ENCODE data around the gene HPDL.
"Not testable (repeated sequence)": the region's sequence is repeated elsewhere in the genome, so short reads cannot be mapped to it uniquely, and the experiment has no call there.

HPDL gene

DNA sequence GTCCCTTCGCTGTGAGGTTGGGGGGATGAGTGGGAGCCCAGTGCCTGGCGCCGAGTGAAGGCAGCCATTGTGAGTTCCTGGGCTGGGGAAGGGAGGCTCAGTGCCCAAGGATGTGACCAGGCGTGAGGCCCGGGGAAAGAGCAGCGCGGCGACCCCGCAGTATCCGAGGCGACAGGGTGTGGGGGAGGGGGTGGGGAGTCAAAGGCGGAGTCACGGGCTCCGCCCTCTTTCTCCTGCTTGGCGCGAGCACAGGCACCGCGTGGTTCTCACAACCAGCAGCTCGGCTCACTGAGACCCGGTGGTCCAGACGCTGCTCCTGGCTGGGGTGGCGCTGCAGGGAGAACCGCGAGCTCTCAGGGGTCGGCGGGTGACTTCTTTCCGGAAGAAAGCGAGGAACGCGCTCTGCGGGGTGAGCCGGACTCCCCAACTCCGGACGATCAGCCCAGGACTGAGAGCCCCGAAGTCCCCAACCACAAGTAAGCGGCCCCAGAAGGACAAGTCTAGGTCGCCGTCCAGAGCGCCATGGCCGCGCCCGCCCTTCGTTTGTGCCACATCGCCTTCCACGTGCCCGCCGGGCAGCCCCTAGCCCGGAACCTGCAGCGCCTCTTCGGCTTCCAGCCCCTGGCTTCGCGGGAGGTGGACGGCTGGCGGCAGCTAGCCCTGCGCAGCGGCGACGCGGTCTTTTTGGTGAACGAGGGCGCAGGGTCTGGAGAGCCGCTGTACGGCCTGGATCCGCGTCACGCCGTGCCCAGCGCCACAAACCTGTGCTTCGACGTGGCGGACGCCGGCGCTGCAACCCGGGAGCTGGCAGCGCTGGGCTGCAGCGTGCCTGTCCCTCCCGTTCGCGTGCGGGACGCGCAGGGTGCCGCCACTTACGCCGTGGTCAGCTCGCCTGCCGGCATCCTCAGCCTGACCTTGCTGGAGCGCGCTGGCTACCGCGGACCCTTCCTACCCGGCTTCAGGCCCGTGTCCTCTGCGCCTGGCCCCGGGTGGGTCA lies at the start of gene HPDL:
TSS of gene HPDL (plus strand) at position 269 of the 997 bp plus-strand sequence. CDS start at position 523, 254 bp downstream.
- DNase-seq: peak; percentile 9

DNA sequence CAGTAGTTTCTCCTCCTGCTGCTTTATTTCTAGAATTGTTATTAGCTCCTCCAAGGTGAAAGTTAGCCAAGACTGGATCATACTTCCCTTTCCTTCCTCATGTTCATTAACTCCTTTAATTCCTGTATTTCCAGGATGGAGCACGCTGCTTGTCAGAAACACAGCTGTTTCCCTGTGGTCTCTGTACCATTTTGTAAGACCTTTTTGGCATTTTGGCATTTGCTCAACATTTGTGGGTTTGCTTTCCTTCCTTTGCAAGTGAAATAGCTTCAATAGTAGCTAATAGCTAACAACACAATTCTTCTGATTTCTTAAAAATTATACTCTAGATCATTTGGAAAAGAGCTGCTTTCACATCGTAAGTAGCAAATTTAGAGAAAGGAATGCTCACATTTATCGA lies 44.3 kb upstream of the HPDL start:
- no peak for DNase-seq

- not testable (repeated sequence) for DNase-seq
Observed at GRCh38 chr1:45284858-45285257, 41.8 kb upstream of the HPDL start.

GRCh38 chr1:45286521-45286920 lies 40.2 kb upstream of the HPDL start:
- not testable (repeated sequence) for DNase-seq

- not testable (repeated sequence) for DNase-seq
Observed at GRCh38 chr1:45291002-45291401, 35.7 kb upstream of the HPDL start.

DNA sequence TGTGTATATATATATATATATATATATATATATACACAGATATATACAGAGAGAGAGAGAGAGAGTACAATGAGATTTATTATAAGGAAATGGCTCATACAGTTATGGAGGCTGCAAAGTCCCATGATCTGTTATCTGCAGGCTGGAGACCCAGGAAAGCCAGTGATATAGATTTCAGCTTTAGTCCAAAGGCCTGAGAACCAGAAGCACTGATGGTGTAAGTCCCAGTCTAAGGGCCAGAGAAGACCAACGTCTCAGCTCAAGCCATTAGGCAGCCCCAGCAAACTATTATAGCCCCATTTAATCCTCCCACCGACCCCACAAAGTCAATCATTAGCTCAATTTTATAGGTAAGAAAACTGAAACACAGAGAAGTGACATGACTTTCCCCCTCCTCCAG lies 35.0 kb upstream of the HPDL start:
- no peak for DNase-seq

GRCh38 chr1:45297666-45298356 lies 28.9 kb upstream of the HPDL start:
- no peak for DNase-seq

DNA sequence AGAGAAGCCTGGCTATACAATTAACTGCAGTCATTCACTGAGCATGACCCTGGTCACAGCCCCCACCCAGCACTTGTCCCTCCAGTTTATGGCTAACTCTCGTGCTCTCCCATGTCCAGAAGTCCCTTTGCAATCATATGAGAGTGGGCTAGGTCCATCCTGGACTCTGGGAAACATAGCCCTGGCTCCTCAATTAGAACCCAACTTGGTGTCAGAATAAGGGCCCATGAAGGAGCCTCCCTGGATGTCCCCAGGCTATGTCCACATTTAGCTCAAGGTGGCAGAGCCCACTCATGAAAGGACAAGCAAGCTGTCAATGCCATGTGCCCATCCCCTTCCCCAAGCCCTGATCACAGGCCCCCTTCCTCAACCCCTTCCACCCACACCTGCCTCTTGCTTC lies 27.4 kb upstream of the HPDL start:
- no peak for DNase-seq

GRCh38 chr1:45299981-45300668 lies 26.6 kb upstream of the HPDL start:
- DNase-seq: peak; percentile 64

DNA sequence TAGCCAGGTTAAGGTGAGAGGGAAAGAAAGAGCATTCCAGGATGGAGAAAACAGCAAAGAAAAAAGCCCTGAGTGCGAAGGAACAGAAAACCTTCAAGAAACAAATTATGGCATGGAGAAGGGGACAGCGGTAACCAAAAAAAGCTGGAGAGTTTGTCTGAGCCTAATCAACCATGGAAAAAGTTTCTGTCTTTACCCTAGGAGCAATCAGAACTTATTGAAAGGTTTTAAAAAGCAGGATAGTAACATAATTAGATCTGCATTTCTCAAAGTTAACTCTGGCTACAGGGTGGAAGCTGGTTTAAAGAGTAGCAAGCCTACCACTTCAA lies 26.1 kb upstream of the HPDL start:
- no peak for DNase-seq

DNA sequence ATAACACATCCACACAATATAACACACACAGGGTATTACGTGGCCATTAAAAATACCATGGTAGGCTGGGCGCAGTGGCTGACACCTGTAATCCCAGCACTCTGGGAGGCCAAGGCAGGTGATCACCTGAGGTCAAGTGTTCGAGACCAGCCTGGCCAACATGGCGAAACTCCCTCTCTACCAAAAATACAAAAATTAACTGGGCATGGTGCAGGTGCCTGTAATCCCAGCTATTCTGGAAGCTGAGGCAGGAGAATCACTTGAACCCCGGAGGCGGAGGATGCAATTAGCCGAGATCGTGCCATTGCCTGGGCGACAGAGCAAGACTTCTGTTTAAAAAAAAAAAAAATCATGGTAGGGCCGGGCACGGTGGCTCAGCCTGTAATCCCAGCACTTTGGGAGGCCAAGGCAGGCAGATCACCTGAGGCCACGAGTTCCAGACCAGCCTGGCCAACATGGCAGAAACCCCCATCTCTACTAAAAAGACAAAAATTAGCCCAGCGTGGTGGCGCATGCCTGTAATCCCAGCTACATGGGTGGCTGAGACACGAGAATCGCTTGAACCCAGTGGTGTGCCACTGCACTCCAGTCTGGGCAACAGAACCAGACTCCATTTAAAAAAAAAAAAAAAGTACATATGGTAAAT lies 24.1 kb upstream of the HPDL start:
- DNase-seq: no peak

DNA sequence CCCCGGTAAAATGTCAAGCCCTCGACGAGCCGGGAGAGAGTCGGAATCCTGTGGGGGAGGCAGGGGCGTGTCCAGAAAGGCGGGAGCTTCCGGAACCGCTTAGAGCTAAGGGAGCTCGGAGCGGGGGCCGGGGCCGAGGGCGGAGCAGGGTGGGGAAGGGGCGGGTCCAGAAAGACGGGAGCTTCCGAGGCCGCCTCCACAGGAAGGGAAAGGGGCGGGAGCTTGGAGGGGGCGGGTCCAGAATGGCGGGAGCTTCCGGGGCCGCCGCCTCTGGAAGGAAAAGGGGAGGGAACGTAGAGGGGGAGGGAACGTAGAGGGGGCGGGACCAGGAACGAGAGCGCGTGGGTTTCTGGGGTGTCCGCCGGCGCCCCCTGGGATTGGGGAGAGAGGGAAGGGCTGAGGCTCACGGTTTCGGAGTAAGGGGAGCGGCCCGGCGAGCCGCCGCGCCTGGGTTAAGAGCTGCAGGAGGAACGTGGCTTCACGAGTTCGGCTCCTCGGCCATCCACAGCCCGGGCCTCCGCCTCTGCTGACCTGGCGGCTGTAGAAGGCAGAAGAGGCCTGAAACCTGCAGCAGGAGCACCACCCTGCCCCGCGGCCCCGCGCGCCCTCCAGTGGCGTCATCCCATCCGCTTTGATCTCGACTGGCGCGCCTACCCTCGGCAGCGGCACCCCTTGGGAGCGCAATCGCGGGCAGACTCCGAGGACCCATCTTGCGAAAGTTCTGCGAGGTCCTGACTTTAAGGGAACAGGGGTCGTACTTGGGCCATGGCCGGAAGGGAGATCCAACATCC lies 23.0 kb upstream of the HPDL start:
- peak; percentile 88 for DNase-seq

DNA sequence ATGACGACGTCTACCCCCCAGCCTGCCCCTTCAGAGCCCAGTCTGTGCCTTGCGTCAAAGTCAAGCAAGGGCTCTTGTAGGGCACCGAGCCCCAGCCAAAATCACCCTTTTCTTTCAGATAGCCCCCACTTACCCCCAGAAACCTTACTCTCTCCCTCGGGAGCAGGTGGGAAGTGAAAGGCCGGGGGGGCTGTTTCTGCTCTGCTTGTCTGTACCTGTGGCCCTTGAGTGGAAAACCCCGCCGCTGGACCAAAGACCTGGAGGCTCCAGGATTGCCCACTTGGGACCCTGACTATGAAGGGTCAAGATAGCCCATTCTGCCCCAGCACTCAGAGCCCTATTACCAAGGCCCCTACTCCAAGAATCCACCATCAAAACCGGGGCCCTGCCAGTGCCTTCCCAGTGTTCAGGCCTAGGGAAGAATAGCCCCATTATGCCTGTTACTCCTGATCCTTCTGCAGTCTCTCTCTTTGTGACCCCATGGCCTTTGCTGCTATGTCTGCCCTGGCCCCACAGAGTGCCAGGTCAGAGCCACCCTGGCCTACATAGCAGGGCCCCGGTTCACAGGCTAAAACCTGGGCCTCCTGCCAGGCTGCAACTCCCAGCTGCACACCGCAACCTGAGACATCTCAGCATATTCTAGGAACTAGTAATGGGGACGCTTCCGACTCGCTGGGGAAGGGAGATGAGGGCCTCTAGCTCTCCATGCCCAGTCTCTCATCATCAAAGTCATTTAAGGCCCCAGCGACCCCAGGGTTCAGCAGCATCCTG lies 22.2 kb upstream of the HPDL start:
- DNase-seq: no peak

DNA sequence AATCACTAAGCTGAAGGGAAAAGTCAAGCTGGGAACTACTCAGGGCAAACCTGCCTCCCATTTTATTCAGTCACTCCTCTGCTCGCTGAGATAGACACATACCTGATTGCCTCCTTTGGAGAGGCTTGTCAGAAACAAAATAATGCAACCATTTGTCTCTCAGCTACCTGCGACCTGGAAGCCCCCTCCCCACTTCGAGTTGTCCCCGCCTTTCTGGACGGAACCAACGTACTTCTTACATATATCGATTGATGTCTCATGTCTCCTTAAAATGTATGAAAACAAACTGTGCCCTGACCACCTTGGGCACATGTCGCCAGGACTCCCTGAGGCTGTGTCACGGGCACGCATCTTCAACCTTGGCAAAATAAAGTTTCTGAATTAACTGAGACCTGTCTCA lies 21.5 kb upstream of the HPDL start:
- DNase-seq: no peak

DNA sequence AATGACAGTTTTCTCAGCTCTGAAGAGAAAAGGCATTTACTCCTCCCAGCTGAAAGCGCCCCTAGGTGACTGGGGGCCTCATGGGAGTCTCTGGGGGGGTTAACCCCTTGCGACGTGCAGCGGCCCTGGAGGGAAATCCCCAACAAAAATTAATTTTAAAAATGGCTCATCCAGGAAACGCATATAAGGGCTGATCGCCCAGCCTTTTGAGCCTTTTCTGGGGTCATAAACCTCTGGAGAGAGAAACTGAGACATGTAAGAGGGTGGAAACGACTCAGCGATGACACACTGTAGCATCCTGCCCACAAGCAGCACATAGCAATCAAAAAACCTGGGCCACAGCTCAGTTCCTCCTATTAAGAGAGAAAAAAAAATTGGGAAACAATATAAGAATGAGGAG lies 20.4 kb upstream of the HPDL start:
- no peak for DNase-seq

DNA sequence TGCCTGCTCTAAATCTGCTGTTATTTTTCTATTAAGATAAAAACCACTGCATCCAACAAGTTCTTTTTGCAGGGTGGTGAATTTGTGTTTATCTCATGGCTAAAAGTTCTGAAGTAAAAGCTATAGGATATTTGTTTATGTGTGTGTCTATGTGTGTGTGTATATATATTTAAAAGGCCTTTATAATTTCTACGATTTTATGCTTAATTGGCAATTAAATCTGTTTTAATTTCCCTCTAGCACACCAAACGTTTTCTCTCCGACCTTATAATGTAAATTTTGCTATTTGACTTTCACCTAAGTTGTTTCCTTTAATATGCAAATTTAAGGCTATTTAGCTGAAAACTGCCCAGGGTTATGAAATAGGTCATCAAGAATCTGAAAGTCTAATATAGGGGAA lies 19.8 kb upstream of the HPDL start:
- no peak for DNase-seq

GRCh38 chr1:45314266-45314665 lies 12.4 kb upstream of the HPDL start:
- DNase-seq: no peak

DNA sequence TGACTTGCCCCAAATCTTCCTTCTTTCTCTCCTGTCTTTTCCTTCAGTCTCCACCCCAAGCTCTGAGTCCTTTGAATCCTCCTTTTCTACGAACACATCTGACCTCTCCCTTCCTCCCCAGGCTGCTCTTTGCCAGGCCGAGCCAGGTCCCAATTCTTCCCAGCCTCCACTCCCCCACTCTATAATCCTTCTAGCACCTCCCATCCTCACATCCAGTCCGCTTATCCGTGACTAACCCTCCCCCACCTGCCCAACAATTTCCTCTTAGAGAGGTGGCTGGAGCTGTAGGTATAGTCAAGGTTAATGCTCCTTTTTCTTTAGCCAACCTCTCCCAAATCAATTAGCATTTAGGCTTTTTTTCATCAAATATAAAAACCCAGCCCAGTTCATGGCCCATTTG lies 9.5 kb upstream of the HPDL start:
- no peak for DNase-seq

GRCh38 chr1:45319761-45320160 lies 6.9 kb upstream of the HPDL start:
- no peak for DNase-seq

DNA sequence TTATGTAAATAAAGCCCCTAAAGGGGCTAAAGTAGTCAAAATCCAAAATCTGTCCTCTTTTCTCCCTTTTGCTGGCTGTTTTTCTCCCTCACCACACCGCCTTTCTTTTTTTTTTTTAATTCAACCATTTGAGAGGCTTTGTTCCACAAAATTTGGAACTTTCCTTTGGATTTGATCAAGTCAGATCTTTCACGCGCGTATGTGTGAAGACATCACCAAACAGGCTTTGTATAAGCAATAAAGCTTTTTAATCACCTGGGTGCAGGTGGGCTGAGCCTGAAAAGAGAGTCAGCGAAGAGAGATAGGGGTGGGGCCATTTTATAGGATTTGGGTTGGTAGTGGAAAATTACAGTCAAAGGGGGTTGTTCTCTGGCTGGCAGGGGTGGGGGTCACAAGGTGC lies 5.3 kb upstream of the HPDL start:
- no peak for DNase-seq

- no peak for DNase-seq
Observed at GRCh38 chr1:45322486-45323040, 4.1 kb upstream of the HPDL start.
